WI38 (cell line): ENCODE results near the gene ASCL5.

Experiments used
- H3K4me3 ChIP-seq: 2 replicates; pipeline ENCODE4 v1.5.1; 2011; ENCODE audit warnings: low read depth, mild to moderate bottlenecking, control low read depth, low read length
- TF ChIP-seq, protein P1 (sequence below): IDR thresholded peaks from 2 replicates; pipeline ENCODE4 v1.5.1; 2012; ENCODE audit warnings: low read depth, mild to moderate bottlenecking, control low read depth, low read length

ASCL5 gene

DNA sequence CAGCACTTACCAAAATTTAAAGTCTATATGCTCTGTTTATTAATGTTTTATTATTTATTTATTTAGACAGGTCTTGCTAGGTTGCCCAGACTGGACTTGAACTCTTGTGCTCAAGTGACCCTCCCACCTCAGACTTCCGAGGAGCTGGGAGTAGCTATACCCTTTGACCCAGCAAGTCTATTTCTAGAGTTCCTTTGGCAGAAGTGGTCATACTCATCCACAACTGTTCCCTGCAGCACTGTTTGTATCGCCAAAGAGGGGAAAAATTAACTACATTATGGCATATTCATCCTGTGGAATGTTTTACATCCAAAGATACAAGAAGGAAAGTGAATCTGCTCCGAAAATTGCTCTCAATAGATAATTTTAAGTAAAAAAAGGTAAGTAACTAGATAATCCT is 43.2 kb downstream of the ASCL5 start:
- TF ChIP-seq, protein P1, sequence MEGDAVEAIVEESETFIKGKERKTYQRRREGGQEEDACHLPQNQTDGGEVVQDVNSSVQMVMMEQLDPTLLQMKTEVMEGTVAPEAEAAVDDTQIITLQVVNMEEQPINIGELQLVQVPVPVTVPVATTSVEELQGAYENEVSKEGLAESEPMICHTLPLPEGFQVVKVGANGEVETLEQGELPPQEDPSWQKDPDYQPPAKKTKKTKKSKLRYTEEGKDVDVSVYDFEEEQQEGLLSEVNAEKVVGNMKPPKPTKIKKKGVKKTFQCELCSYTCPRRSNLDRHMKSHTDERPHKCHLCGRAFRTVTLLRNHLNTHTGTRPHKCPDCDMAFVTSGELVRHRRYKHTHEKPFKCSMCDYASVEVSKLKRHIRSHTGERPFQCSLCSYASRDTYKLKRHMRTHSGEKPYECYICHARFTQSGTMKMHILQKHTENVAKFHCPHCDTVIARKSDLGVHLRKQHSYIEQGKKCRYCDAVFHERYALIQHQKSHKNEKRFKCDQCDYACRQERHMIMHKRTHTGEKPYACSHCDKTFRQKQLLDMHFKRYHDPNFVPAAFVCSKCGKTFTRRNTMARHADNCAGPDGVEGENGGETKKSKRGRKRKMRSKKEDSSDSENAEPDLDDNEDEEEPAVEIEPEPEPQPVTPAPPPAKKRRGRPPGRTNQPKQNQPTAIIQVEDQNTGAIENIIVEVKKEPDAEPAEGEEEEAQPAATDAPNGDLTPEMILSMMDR, result no peak
- H3K4me3 ChIP-seq, result no peak overlapping the region

DNA sequence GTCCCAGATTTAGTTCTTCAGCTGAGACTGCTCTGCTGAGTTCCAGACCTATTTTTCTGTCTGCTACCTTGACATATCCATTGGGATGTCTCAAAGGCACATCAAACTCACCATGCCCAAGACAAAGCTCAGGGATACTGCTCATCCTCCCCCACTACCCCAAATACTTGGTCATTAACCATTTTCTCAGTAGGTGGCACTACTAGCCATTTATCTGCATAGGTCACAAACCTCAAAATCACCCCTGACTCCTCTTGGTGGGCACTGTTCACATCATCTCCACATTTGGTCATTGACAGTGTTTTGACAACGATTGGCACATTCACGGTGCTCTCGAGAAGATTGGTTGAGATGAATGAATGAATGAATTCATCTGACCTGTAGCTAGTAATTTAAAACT is 46.8 kb downstream of the ASCL5 start:
- no peak overlapping the region for H3K4me3 ChIP-seq
- TF ChIP-seq, protein P1, result no peak

DNA sequence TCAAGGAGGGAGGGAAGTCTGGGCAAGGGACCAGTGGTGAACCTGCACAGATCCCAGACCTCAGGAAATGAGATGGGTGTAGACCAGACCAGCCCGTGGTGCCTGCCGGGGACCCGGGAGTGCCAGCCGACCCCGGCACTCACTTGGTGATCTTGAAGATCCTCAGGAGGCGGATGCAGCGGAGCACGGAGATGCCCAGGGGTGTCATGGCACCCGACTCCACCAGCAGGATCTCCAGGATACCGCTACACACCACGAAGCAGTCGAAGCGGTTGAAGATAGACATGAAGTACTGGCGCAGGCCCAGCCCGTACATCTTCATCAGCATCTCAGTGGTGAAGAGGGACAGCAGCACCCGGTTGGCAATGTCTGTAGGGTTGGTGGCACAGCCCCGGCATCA is 49.2 kb downstream of the ASCL5 start:
- H3K4me3 ChIP-seq, result no peak overlapping the region
- TF ChIP-seq, protein P1, result no peak

DNA sequence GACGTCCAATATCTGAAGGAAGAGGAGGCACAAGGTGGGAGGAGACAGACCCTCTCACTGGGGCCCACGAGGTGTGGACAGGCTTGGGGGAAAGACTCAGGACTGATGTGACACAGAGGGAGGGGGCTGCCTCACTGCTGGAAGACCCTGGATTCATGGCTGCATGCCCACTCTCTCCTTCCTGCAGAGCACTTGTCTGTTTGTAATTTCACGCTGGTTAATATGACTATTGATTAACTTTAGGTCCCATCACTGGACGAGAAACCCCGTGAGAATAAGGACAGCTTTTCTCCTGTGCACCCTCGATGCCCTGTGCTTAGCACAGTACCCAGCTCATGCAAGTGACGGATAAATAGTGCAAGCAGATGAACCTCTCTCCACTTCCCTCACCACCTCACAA is 49.9 kb downstream of the ASCL5 start:
- TF ChIP-seq, protein P1, result no peak
- no peak overlapping the region for H3K4me3 ChIP-seq

DNA sequence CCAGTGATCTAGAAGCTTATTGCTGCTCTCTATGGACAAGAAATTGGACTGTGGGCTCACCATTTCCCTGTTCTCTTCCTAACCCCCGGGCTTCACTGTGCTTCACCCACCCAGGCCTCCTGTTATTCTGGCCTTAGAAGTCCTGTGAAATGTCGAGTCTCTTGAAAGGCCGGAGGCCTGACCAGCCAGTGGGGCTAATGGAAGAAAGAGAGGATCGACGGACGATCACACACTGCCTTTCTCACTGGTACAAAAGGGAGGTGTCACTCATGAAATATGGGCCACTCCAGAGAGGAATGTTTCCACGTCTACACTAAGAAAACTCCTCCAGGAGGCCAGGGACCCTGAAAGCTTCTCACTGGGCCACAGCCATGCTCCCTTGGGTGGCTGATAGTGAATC is 50.9 kb downstream of the ASCL5 start:
- H3K4me3 ChIP-seq, result no peak overlapping the region
- TF ChIP-seq, protein P1, result no peak

DNA sequence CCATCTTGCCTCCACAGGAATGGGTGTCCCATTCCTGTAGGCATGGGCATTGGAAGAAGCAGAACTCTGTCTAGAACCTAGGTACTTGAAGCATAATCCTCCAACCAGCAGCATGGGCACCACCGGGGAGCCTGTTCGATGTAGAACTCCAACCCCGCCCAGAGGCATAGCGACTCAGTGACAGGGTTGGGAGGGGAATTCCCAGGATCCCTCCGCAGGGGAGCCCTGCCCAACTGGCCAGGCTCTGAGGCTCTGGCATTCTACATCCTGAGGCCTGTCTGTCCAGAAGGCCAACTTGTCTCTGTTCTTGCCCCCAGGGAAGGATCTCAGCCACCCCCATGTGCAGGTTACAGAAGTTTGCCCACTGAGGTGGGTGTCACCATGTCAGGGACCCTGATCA is 53.0 kb downstream of the ASCL5 start:
- no peak overlapping the region for H3K4me3 ChIP-seq
- TF ChIP-seq, protein P1, result no peak

DNA sequence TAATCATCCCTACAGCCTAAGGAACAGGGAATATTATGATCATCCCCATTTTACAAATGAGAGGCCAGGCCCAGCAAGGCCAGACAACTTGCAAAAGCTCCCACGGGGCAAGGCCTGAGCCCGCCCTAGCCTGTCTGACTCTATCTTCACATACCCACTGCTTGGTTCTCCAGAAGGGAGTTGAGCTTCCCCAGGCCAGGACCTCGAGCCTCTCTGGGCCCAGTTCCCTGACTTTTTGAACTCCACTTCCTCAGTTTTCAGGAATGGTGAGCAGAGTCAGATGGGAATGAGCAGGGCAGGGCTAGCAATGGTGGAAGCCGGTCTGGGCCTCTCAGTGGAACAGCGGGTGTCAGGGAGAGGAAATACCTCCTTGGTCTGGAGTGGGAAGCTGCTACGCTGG is 54.1 kb downstream of the ASCL5 start:
- H3K4me3 ChIP-seq, result no peak overlapping the region
- TF ChIP-seq, protein P1, result no peak

DNA sequence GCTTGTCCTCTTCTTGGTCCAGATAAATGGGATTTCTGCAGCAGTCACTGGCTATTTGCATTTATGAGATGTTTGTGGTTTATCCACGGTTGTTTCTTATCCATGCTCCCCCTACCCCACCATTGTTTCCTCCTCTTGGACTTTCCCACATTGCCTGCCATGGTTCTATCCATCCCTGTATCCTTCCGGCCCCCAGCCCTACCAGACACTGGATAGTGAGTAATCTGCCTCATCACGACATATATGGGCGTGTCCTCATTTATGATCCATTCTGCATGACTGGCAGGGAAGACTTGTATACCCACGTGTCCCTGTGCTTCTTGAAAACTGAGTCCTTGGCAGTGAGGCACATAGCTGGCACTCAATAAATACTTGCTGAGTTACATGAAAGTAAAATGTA is 54.8 kb downstream of the ASCL5 start:
- TF ChIP-seq, protein P1, result no peak
- no peak overlapping the region for H3K4me3 ChIP-seq
